HepG2 (cell line): Measurements from ENCODE around the gene ARL4D. TPM values are rescaled to one million over a fixed set of nuclear protein-coding genes. Genes with fewer than 3 reads are reported as not detected.
A peak's percentile ranks its signal among the peaks of the same experiment; 100 is the strongest.

Experiments used
- CBX2 ChIP-seq, 2 experiments: fragments of 200-600 bp in 1 of 2; sonication (generic); formaldehyde crosslinking in 1 of 2; IDR thresholded peaks; 2 replicates each; pipeline versions ENCODE4 v1.7.0 to v1.8.1; 2018 to 2022; ENCODE audit warnings: low read depth in 2 of 2, low read length in 1 of 2, mild to moderate bottlenecking in 1 of 2, missing genetic modification reagents in 1 of 2
- ELF3 ChIP-seq: IDR thresholded peaks from 2 replicates; pipeline ENCODE4 v1.6.1; 2016; ENCODE audit warnings: missing genetic modification reagents, missing compliant biosample characterization
- FOSL2 ChIP-seq: sonication (generic); formaldehyde crosslinking; IDR thresholded peaks from 2 replicates; pipeline ENCODE4 v1.4.0; 2020; ENCODE audit warnings: missing genetic modification reagents
- GTF2F1 ChIP-seq: fragments of 150-350 bp; IDR thresholded peaks from 2 replicates; pipeline ENCODE4 v1.6.1; 2014; ENCODE audit warnings: low read length
- KLF12 ChIP-seq: sonication (generic); formaldehyde crosslinking; IDR thresholded peaks from 2 replicates; pipeline ENCODE4 v1.4.0; 2020; ENCODE audit warnings: missing genetic modification reagents, borderline replicate concordance
- KLF6 ChIP-seq: IDR thresholded peaks from 2 replicates; pipeline ENCODE4 v1.8.0; 2016; ENCODE audit warnings: missing biosample characterization, missing genetic modification reagents
- MAZ ChIP-seq, 2 experiments: sonication (generic) in 1 of 2; formaldehyde crosslinking in 1 of 2; IDR thresholded peaks; 2 replicates each; pipeline versions ENCODE4 v1.5.0 to v1.6.1; 2012 to 2020; ENCODE audit warnings: low read depth in 2 of 2, mild to moderate bottlenecking in 2 of 2, borderline replicate concordance in 1 of 2, improper control_type of control experiment in 1 of 2, low read length in 1 of 2, missing genetic modification reagents in 1 of 2, moderate library complexity in 1 of 2
- RFXAP ChIP-seq: sonication (generic); formaldehyde crosslinking; IDR thresholded peaks from 2 replicates; pipeline ENCODE4 v1.4.0; 2020; ENCODE audit warnings: missing genetic modification reagents, borderline replicate concordance
- SP140L ChIP-seq: sonication (generic); formaldehyde crosslinking; IDR thresholded peaks from 2 replicates; pipeline ENCODE4 v1.4.0; 2020; ENCODE audit warnings: missing genetic modification reagents, borderline replicate concordance
- SRSF9 ChIP-seq: fragments of 200-400 bp; formaldehyde crosslinking; IDR thresholded peaks from 2 replicates; pipeline ENCODE4 v1.6.1; 2018; ENCODE audit warnings: borderline replicate concordance, mild to moderate bottlenecking, low read depth, low read length; ENCODE audit not compliant: insufficient read depth, poor library complexity, severe bottlenecking
- ZGPAT ChIP-seq: IDR thresholded peaks from 2 replicates; pipeline ENCODE4 v1.6.1; 2016; ENCODE audit warnings: mild to moderate bottlenecking
- ZKSCAN5 ChIP-seq: sonication (generic); formaldehyde crosslinking; IDR thresholded peaks from 2 replicates; pipeline ENCODE4 v1.5.1; 2020; ENCODE audit warnings: mild to moderate bottlenecking, missing genetic modification reagents
- ZNF362 ChIP-seq: sonication (generic); formaldehyde crosslinking; IDR thresholded peaks from 2 replicates; pipeline ENCODE4 v1.4.0; 2020; ENCODE audit warnings: missing genetic modification reagents, mild to moderate bottlenecking, borderline replicate concordance
- ZNF382 ChIP-seq: sonication (generic); formaldehyde crosslinking; IDR thresholded peaks from 2 replicates; pipeline ENCODE4 v1.5.0; 2020; ENCODE audit warnings: missing genetic modification reagents, mild to moderate bottlenecking, borderline replicate concordance
- ZNF451 ChIP-seq: sonication (generic); formaldehyde crosslinking; IDR thresholded peaks from 2 replicates; pipeline ENCODE4 v1.5.0; 2020; ENCODE audit warnings: mild to moderate bottlenecking, missing genetic modification reagents
- ZNF501 ChIP-seq: sonication (generic); formaldehyde crosslinking; IDR thresholded peaks from 2 replicates; pipeline ENCODE4 v1.5.1; 2020; ENCODE audit warnings: mild to moderate bottlenecking, moderate library complexity, missing genetic modification reagents
- polyA plus RNA-seq, 8 experiments: library from polyadenylated mRNA; depleted of rRNA in 3 of 8; stranded (reverse) in 7 of 8; unstranded in 1 of 8; fragments of >200 nt; fragmentation: Illumina TruSeq in 4 of 8; extraction: Trizol in 4 of 8; gene quantifications; 2 replicates each; pipeline versions ENCODE4 v1.2.1 to v1.2.3, GENCODE V29; 2011 to 2016; ENCODE audit warnings: low read depth in 4 of 8, missing spikeins in 1 of 8, mixed read lengths in 1 of 8; ENCODE audit not compliant: insufficient read depth in 1 of 8
- total RNA-seq, 5 experiments: library from RNA; depleted of rRNA; stranded (reverse); fragments of >200 nt; fragmentation: Illumina TruSeq; extraction: Trizol; gene quantifications; 2 replicates each; pipeline ENCODE4 v1.2.3, GENCODE V29; 2016; ENCODE audit warnings: low read depth in 1 of 5
- TF ChIP-seq, protein P1 (sequence below): sonication (generic); formaldehyde crosslinking; IDR thresholded peaks from 2 replicates; pipeline ENCODE4 v1.4.0; 2020; ENCODE audit warnings: missing genetic modification reagents, borderline replicate concordance
- TF ChIP-seq, protein P2 (sequence below): sonication (generic); formaldehyde crosslinking; IDR thresholded peaks from 2 replicates; pipeline ENCODE4 v1.4.0; 2020; ENCODE audit warnings: missing genetic modification reagents
- TF ChIP-seq, protein P3 (sequence below): sonication (generic); formaldehyde crosslinking; conservative IDR thresholded peaks from 2 replicates; pipeline ENCODE4 v1.4.0; 2020; ENCODE audit warnings: mild to moderate bottlenecking, missing genetic modification reagents, moderate library complexity

The ARL4D gene
- total and polyA plus RNA-seq, 2 of the 13 experiments (the other 11 are each of a cell fraction or from before 2014, with no cell fraction given) = 9.0 to 25.9 TPM

DNA sequence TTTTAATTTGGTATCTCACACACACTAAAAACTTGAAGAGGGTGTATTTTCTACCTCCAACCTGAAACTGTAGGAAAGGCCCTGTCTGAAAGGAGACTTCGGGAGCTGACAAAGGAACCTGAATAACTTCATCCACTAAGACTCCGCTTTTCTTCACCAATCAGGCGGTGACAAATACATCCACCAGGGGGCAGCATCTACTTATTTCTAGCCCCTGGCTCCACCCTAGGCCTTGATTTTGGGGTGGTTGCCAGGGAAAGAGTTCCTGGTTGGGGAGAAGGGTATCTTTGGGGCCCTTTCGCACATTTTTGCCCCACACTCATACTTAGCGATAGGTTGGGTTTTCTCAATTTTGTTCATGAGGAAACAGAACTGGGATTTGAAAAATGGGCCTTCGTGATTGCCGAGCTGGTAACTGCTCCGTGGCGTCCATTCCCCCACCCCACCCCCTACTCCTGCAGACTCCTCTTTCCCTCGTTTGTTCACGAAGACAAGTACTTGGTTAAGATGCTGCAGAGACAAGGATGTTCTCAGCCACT lies 4.8 kb upstream of the ARL4D start (continued):
- TF ChIP-seq, protein P1, sequence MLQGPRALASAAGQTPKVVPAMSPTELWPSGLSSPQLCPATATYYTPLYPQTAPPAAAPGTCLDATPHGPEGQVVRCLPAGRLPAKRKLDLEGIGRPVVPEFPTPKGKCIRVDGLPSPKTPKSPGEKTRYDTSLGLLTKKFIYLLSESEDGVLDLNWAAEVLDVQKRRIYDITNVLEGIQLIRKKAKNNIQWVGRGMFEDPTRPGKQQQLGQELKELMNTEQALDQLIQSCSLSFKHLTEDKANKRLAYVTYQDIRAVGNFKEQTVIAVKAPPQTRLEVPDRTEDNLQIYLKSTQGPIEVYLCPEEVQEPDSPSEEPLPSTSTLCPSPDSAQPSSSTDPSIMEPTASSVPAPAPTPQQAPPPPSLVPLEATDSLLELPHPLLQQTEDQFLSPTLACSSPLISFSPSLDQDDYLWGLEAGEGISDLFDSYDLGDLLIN (CRISPR knock-in tag) = no peak
- TF ChIP-seq MAZ (IDR thresholded peaks at IDR 0.05; ENCODE audit: borderline replicate concordance, low read depth, low read length) (no peak), MAZ (CRISPR knock-in tag; IDR thresholded peaks at IDR 0.05; ENCODE audit: low read depth) (0 out of 2 replicates have a peak, but pooled peaks have one; percentile 36), KLF6 (CRISPR knock-in tag) (peak; percentile 78), ZNF362 (CRISPR knock-in tag) (peak; percentile 20; the same call in 1 of the 2 replicates), SRSF9 (no peak), ZNF451 (0 out of 2 replicates have a peak, but pooled peaks have one; percentile 38), CBX2 (IDR thresholded peaks at IDR 0.05; ENCODE audit: low read depth, low read length) (no peak), CBX2 (CRISPR knock-in tag; IDR thresholded peaks at IDR 0.05; ENCODE audit: low read depth) (no peak), ZNF501 (CRISPR knock-in tag) (no peak), FOSL2 (CRISPR knock-in tag) (peak; percentile 50), ZNF382 (CRISPR knock-in tag) (no peak), ZKSCAN5 (no peak), GTF2F1 (no peak), RFXAP (0 out of 2 replicates have a peak, but pooled peaks have one; percentile 56), ELF3 (CRISPR knock-in tag) (peak; percentile 89), SP140L (CRISPR knock-in tag) (no peak), KLF12 (peak; percentile 87; the same call in 1 of the 2 replicates), ZGPAT (CRISPR knock-in tag) (0 out of 2 replicates have a peak, but pooled peaks have one; percentile 28)
- TF ChIP-seq, protein P2, sequence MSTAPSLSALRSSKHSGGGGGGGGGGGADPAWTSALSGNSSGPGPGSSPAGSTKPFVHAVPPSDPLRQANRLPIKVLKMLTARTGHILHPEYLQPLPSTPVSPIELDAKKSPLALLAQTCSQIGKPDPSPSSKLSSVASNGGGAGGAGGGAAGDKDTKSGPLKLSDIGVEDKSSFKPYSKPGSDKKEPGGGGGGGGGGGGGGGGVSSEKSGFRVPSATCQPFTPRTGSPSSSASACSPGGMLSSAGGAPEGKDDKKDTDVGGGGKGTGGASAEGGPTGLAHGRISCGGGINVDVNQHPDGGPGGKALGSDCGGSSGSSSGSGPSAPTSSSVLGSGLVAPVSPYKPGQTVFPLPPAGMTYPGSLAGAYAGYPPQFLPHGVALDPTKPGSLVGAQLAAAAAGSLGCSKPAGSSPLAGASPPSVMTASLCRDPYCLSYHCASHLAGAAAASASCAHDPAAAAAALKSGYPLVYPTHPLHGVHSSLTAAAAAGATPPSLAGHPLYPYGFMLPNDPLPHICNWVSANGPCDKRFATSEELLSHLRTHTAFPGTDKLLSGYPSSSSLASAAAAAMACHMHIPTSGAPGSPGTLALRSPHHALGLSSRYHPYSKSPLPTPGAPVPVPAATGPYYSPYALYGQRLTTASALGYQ (CRISPR knock-in tag) = 0 out of 2 replicates have a peak, but pooled peaks have one; percentile 47
- TF ChIP-seq, protein P3, sequence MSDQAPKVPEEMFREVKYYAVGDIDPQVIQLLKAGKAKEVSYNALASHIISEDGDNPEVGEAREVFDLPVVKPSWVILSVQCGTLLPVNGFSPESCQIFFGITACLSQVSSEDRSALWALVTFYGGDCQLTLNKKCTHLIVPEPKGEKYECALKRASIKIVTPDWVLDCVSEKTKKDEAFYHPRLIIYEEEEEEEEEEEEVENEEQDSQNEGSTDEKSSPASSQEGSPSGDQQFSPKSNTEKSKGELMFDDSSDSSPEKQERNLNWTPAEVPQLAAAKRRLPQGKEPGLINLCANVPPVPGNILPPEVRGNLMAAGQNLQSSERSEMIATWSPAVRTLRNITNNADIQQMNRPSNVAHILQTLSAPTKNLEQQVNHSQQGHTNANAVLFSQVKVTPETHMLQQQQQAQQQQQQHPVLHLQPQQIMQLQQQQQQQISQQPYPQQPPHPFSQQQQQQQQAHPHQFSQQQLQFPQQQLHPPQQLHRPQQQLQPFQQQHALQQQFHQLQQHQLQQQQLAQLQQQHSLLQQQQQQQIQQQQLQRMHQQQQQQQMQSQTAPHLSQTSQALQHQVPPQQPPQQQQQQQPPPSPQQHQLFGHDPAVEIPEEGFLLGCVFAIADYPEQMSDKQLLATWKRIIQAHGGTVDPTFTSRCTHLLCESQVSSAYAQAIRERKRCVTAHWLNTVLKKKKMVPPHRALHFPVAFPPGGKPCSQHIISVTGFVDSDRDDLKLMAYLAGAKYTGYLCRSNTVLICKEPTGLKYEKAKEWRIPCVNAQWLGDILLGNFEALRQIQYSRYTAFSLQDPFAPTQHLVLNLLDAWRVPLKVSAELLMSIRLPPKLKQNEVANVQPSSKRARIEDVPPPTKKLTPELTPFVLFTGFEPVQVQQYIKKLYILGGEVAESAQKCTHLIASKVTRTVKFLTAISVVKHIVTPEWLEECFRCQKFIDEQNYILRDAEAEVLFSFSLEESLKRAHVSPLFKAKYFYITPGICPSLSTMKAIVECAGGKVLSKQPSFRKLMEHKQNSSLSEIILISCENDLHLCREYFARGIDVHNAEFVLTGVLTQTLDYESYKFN (CRISPR knock-in tag) = peak; percentile 40
